SH-SY5Y (cell line): ENCODE measurements around the gene OLFM3.

Experiments
- GATA2 ChIP-seq: IDR thresholded peaks from 2 replicates; pipeline ENCODE4 v1.6.1; 2011; ENCODE audit warnings: mild to moderate bottlenecking, low read depth, low read length
- GATA3 ChIP-seq: IDR thresholded peaks from 2 replicates; pipeline ENCODE4 v1.6.1; 2011; ENCODE audit warnings: low read depth, mild to moderate bottlenecking, low read length, moderate library complexity

DNA sequence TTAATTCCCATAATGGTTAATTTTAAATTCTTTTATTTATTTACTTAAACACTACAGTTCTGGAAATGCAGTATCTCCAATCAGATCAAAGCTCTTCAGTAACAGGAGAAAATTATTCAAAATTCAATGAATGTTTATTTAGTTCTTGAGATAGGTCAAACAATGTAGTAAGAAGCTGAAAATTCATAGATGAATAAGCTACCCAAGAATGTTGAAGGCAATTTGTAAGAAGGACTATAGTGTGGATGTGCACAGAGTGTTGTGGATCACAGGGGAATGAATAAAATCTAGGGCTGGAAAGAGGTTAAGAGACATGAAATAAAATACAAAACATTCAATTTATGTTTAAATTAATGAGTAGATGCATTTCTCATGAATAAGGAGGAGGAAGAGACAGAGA lies 72.0 kb downstream of the OLFM3 start:
- TF ChIP-seq GATA3 (no peak), GATA2 (no peak)
